HG02610 (cell line): ENCODE measurements around the gene SND1.

Experiments
- ATAC-seq: cut with Tn5 transposase; IDR thresholded peaks from one replicate; pipeline ENCODE4 v1.9.1; 2021; ENCODE audit warnings: mild to moderate bottlenecking, moderate library complexity; ENCODE audit not compliant: unreplicated experiment

Gene SND1

DNA sequence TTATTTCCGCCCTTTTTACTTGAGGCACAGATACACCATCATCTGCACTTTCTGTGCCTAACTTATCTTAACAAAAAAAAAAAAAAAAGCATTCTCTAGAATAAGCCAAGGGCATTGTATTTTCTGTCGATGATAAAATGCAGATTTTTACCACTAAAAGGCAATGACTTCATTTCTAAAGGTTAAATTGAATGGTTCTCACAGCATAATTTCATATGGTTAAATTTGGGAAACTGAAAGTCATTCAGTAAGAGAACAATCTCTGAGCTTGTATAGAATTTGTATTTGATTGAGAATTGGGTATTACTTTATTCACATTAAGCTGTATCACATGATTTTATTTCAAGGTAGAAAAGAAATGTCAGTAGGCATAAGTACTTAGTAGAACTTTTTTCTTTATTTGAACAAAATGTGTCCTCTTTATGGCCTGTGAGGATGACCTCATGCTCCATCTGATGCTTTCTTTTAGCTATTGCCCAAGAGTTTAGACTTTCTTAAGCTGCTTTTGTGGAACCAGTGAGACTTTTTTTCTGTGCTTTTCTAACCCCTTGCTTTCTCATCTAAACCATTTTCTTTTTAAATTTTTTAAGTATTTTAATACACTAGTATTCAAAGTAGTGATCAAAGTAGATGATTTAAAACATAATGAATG, 268.9 kb downstream of the SND1 start:
- ATAC-seq, result no peak

DNA sequence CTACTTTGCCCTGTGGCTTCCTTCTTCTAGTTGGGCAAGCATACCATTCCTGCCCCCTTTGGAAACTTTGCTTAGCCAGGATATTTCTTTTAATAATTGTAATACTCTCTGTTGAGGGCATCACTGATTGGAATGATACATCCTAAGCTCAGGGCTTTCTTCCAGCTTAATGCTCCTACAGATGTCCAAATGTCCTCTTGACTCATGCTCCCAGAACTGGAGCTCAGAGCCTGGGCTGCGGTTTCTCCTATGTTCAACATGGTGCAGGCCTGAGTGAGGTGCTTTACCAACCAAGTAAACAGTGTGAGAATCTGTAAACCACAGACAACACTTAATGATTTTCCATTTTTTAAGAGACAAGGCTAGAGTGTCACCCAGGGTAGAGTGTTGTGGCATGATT, 270.7 kb downstream of the SND1 start:
- no peak for ATAC-seq

DNA sequence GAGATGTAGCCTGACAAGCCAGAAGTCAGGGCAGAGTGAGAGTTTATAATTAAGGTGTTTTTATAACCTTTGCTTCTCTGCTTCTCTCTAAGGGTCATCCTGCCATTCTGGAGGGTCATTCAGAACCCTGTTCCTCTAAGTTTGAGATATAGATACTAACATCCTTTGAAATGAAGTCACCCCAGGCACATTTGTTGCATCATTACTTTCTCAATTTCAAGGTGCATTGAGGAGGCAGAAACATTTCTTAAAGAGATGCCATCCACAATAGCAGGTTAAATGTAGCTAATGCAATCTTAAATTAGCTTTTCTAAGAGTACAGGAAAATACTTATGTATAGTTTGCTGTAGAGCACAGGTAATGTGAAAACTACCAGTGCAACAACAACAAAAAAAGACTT, 272.9 kb downstream of the SND1 start:
- ATAC-seq, result no peak

DNA sequence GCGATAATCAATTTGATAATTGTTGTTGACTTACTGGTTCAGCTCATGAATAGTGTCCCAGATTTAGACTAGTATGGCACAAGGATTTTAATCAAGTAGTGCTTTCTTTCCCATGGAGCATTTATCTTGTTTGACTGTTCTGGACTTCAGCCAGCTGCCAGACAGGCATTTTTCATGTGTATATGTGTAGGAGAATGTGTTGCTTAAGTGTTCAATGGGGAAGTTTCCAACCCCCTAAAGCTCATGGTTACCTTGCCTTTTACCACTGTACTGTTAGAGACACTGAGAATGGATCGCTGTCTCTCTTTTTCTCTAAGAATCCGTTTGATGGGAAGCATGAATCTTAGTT, 275.3 kb downstream of the SND1 start:
- ATAC-seq, result no peak

DNA sequence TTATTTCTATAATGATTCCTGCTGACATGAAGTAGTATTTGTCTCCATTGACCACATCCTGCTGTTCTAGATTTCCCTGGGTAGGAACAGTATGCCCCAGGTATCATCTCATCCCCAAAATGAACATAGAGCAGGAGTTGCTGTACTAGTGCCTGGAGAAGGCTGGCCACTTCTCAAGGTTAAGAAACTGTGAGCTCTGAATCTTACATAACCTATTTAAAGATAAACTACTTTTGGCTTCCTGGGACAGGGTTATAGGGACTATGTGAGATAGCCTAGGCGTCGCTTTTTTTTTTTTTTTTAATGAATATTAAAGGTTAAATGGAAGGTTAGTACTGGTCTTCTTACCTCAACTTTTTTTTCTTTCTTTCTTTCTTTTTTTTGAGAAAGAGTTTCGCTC, 276.2 kb downstream of the SND1 start:
- ATAC-seq, result no peak

DNA sequence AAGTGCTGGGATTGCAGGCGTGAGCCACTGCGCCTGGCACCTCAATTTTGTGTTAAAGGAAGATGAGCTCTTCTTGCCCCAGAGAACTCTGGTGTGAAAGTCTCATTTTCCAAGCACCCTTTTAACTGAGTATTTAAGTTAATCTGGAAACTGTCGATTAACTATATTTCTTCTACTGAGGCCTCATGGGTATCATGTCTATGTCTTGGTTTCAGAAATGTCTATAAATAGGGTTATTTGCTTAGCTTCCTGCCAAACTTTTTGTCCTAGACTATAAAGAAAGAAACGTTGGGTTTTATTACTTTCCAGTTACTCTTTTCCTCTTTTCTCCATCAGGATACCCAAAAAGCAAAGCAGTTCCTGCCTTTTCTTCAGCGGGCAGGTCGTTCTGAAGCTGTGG, 276.9 kb downstream of the SND1 start:
- ATAC-seq, result no peak

DNA sequence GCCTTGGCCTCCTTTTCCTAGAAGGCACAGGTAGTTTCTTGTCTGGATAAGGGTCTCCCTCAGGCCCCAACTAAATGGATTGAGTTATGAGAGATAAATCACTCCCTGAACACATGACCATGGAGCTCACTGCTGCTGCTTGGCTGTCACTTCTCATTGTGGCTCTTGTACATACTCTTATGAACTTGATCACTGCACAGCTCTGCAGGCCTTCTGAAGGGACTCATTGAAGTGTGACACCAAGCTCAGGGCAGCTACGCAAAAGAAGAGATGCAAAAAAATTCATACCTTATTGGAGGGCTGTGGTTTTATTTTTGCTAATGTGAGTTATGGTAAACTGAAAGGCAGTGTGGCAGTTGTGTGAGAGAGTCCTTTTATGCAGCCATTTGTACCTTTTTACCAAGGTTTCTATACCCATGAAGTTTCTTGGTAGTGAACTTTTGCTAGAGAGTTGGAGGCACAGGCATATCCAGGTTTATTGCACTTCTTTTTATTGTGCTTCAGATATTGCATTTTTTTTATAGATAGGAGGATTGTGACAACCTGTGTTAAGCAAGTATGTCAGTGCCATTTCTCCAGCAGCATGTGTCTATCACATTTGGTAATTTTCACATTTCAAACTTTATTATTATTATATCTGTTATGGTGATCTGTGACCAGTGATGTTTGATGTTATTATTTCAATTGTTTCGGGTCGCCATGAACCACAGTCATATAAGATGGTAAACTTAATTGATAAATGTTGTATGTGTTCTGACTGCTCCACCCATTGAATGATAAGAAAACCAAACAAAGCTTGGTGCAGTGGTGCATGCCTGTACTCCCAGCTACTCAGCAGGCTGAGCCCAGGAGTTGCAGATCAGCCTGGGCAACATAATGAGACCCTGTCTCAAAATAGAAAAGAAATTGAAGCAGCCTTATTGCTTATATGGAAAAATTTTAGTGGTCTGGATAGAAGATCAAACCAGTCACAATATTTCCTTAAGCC, 278.6 kb downstream of the SND1 start:
- peak; percentile 37 for ATAC-seq

DNA sequence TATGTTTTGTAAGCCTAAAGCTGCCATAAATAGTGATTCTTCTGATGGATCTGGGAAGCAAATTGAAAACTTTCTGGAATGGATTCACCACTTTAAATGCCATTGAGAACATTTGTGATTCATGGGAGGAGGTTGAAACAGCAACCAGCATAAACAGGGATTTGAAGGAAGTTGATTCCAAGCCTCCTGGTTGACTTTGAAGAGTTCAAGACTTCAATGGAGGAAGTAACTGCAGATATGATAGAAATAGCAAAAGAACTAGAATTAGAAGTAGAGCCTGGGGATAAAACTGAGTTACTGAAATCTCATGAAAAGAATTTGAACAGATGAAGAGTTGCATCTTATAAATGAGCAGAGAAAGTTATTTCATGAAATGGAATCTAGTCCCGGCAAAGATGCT, 280.1 kb downstream of the SND1 start:
- ATAC-seq, result no peak

DNA sequence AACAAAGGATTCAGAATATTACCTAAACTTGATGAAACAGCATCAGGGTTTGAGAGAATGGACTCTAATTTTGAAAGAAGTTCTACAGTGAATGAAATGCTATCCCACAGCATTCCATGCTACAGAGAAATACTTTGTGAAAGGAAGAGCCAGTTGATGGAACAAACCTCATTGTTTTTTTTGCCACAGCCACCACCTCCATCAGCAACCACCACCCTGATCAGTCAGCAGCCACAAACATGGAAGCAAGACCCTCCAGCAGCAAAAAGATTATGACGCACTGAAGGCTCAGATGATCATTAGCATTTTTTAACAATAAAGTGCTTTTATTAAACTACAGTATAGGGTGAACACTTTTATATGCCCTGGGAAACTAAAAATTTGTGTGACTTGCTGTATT, 280.5 kb downstream of the SND1 start:
- no peak for ATAC-seq

DNA sequence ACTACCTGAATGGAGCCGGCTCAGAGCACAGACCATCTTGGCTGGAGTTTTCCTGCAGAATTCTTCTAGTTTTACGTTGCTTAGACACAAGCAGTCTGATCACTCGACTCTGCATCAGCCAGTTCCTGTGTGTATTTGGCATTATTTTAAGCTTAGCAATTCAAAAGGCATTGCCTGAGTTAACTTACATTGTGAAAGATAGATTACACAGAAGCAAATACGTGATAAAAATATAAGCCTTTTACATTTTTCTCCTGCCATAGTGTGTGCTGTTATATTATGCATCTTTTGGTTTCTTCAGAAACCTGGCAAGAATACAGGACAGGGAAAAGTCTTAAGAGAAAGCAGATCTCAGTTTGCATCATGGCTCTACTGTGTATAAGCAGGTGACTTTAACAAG, 281.2 kb downstream of the SND1 start:
- no peak for ATAC-seq

DNA sequence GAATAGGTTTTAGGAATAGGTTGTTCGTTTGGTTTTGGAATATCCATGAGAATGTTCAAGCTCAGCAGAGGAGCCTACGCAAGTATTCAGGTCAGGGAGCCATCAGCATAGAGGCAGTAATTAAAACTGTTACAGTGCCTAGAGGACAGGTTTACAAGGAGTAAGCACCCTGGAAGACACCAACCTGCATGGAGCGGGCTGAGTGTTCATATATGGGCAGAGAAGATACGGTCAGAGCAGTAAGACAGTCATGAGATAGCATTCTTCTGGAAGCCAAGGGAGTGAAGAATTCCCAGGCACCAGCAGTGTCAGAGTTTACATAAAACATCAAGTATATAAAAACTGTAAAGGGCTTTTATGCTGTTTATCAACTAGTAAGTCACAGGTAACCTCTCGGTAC, 282.7 kb downstream of the SND1 start:
- ATAC-seq, result no peak

DNA sequence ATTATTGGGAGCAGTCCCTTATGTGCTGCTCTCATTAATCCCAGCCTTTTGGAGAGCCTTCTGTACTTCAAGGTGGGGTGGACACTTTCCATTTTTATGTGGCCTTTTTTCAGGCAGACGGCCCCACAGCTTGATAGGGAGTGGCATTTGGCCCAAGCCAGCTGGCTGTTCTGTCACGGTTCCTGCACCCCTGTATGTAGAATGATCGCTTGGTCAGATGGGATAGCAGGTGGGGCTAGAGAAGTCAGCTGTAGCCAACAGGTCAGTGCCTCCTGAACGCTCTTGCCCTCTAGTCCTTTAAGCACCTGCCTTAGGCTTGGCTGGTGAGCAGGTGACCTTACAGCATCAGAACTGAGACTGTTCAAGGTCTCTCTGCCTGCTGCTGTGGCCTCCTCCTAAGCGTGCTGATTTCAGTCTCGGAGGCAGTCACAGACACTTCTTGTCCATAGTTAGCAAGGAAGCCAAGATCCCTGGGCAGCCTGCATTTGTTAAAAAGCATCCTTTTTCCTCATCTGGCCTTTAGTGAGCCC, 283.9 kb downstream of the SND1 start:
- no peak for ATAC-seq

DNA sequence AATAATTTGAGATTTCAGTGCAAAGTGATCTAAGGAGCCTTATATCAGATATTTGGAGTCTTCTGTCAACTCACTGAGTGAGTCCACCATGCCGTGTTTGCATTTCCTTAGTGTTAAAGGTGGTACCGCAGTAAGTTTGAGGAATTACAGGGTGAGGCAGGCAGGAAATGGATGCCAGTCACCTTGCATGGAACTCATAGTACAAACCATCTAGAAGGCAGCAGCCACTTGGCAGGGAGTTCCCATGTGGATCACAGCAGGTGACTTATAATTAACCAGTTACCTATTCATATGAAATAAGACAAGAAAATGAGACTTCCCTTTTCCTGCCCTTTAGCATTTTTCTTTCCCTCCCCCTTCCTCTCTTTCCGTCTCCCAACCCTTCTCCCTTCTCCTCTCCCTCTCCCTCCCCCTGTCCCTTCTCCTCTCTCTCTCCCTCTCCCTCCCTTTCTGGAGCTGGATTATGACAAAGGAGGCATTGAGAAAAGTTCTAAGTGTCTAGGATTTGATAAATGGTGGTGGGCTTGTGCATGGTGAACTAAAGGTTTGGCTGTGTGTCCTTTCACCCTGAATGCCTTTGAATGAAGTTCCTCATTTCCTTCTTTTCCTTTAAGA, 285.2 kb downstream of the SND1 start:
- no peak for ATAC-seq

DNA sequence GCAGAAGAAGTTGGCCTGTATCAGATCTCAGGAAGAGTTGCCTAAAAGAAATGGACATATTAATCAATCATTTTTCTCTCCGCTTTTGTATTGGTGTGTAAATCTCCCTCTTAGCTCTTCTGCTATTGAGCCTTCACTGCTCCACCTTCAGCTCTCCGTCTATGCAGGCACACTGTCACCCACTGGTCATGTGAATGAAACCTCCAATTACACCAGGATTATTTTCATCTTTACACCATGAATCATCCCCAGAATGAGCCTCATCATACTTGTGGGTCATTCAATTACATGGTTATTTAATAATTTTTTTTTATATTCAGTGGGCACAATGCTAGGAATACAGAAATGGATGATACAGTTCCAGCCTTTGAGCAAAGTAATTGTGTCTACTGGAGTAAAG, 286.6 kb downstream of the SND1 start:
- ATAC-seq, result no peak

DNA sequence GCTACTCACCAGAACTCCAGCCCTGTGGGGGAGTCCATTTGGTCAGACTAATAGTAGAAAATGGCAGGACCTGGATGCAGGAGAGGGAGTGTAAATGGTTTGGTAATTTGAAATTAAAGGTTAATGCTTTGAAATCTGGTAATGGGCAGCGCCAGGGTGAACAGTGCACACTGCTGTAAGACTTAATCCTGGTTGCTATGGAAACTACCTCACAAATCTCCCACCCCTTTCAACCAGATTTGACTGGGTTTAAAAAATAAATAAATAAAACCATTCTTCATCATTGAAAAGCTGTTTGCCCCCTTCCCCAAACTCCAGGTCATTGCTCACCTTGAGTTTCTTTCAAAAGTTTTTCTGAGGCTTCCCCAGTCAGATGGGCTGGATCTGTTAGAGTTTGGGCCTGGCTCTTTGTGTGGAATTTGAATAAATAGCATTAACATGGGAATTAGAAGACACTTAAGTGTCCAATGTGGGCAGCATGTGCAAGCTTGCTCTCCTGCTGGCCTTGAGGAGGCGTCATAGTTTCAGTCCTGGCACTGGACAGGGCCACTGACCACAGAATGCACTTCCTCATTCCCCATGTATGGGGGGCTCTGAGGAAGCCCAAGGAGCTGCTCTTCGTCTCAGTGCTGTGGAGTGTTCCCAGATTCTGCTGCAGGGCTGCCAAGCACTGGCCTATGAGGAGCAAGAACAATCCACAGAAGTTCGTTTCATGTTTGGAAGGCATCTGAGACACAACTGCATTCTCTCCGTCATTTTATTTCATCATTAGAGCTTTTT, 288.6 kb downstream of the SND1 start:
- ATAC-seq, result no peak

DNA sequence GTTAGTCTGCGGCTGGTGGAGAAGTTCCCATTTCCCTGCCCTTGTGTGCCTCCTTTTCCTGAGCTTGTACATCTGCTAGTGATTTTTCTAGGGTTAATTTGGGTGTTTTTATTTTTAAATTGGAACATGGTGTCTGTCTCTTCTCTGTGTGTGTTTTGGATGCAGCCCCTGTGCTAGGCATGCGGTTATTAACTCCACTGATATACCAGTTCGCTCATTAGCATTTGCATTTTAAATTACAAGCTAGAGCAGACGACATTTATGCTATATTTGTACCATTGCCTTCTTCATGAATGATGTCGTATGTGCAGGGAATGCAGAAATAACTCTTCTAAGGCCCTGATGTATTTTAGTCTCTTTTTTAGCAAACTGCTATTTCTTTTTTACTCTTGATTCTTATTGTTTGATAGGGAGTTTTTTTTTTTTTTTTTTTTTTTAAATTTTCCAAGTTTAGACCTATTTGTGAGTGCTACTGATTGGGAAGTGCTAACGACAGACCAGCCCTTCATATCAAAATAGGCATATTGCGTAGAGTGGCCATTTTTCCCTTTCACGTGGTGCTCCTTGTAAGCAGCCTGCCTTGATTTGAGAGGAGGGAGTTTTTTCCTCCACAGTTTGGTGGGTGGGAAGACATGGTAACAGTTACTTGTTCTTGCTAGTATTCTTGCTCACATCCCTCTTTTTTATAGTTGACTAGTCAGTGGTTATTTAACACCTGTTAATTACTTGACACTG, 289.6 kb downstream of the SND1 start:
- ATAC-seq, result no peak

DNA sequence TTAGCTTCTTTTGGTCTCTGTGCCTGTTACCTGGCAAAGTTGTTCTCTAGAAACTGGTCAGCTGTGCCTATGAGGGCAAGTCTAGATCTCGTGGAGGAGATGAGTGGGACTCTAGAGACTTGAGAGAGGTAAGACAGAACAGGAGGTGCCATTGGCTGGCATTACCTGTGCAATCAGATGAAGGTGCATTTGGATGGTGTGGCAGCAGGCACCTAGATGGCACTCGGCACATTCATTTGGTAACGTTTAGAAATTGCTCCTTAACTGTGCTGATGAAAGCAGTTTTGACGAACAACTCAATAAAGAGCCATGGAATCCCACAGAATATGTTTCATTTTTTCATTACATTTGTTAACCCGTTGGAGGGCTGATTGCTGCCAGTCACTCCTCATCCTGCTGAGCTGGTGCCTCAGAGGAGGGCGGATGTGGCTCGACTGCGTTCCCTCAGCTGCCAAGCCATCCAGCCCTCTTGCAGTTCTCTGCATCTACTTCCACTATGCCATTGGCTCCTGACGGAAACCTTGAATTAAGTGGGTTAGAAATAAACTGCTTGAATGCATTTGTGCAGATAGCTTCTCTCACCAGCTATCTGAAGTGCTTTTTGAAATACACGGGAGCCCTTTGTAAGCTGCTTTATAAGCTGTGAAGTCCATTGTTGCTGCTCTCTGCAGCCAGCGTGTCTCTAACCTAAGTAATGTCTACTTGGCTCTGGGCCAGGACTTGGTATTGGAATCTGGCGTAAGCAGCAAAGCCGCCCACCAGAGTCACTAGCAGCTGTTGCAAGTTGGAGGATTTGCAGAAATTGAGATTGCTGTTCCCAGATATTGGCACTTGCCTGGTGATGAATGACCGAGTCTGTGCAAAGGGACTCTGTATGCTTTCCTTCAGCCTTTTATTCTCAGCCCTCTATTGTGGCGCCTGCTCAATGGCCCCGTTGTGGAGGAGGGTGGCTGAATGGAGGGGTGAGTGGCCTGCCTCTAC, 291.8 kb downstream of the SND1 start:
- ATAC-seq, result no peak

DNA sequence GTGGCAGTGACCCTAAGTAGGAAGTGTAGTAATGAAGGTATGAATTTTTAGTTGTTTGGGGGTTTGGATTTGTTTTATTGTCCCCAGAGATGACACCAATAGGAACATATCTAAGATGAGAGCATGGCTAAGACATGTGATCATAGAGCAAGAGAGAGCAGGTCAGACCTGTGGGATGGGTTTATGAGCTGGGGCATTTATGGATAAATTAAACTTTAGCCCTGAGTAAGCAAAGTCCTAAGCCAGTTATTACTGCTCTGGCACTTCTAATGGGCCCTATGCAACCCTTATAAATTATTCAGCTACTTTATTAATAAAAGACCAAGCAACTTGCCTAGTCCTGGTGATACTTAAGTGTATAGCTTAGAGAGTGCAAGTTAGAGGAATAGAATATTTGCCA, 294.1 kb downstream of the SND1 start:
- ATAC-seq, result no peak

DNA sequence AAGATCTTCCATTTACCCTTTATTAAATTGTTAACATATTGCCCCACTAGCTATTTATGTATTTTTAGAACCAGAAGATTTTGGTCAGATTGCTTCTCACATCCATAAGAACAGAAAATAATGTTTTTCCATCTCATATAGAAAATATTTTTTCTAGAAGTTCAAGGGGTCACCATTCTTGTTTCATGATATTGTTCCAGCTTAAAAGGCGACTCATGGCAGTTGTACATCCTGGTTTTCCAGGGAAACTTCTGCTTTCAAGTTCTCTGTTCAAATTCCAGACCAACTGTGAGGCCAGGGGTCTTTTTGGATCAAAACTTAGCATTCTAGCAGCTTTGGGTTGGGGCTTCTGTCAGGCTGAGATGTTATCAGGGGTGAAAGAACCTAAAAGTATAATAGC, 294.9 kb downstream of the SND1 start:
- ATAC-seq, result no peak
